ENCODE data around the gene GUCA1A.

The GUCA1A gene

GRCh38 chr6:42173101-42173500, at the start of gene GUCA1A:
Gene GUCA1A, plus strand, starts transcription at chr6:42173364. Its CDS starts 250 bp downstream, at chr6:42173614.
- DNase-seq (ENCODE audit: low spot score): no peak

- no peak for DNase-seq (ENCODE audit: low spot score)
These were observed 49.6 kb upstream of the GUCA1A start for GRCh38 chr6:42123379-42124103.

- DNase-seq (ENCODE audit: low spot score): no peak
These were observed 48.8 kb upstream of the GUCA1A start for GRCh38 chr6:42124223-42124836.

GRCh38 chr6:42125231-42125630, 47.9 kb upstream of the GUCA1A start:
- DNase-seq (ENCODE audit: low spot score): no peak

GRCh38 chr6:42125663-42126062, 47.5 kb upstream of the GUCA1A start:
- DNase-seq (ENCODE audit: low spot score): no peak

GRCh38 chr6:42128460-42129359, 44.5 kb upstream of the GUCA1A start:
- DNase-seq (ENCODE audit: low spot score): no peak

GRCh38 chr6:42129360-42129676, 43.8 kb upstream of the GUCA1A start:
- no peak for DNase-seq (ENCODE audit: low spot score)

- peak; percentile 79 for DNase-seq (ENCODE audit: low spot score)
These were observed 41.6 kb upstream of the GUCA1A start for GRCh38 chr6:42131531-42131930.

GRCh38 chr6:42133926-42134325, 39.2 kb upstream of the GUCA1A start:
- no peak for DNase-seq (ENCODE audit: low spot score)

GRCh38 chr6:42135161-42135560, 38.0 kb upstream of the GUCA1A start:
- DNase-seq (ENCODE audit: low spot score): no peak

GRCh38 chr6:42135722-42136121, 37.4 kb upstream of the GUCA1A start:
- DNase-seq (ENCODE audit: low spot score): no peak

GRCh38 chr6:42136508-42137193, 36.5 kb upstream of the GUCA1A start:
- peak; percentile 83 for DNase-seq (ENCODE audit: low spot score)

GRCh38 chr6:42137194-42137753, 35.9 kb upstream of the GUCA1A start:
- no peak for DNase-seq (ENCODE audit: low spot score)

GRCh38 chr6:42138190-42138589, 35.0 kb upstream of the GUCA1A start:
- no peak for DNase-seq (ENCODE audit: low spot score)

- DNase-seq (ENCODE audit: low spot score): no peak
These were observed 34.2 kb upstream of the GUCA1A start for GRCh38 chr6:42138630-42139619.

GRCh38 chr6:42140032-42140431, 33.1 kb upstream of the GUCA1A start:
- peak; percentile 71 for DNase-seq (ENCODE audit: low spot score)

GRCh38 chr6:42140756-42141602, 32.2 kb upstream of the GUCA1A start:
- DNase-seq (ENCODE audit: low spot score): no peak

- peak; percentile 35 for DNase-seq (ENCODE audit: low spot score)
These were observed 31.5 kb upstream of the GUCA1A start for GRCh38 chr6:42141603-42142117.

- peak; percentile 61 for DNase-seq (ENCODE audit: low spot score)
These were observed 30.9 kb upstream of the GUCA1A start, which contains the start of gene C6orf132 for GRCh38 chr6:42142118-42142835. Gene C6orf132, minus strand, starts transcription at chr6:42142620. Its CDS starts 176 bp downstream, at chr6:42142444.
